ENCODE results near the gene PKD2. TPM values are rescaled to one million over a fixed set of nuclear protein-coding genes. Genes with fewer than 3 reads are reported as not detected.

PKD2 gene
- 119 TPM for total RNA-seq

GRCh38 chr4:88007304-88008121, at the start of gene PKD2:
PKD2 (plus strand) TSS chr4:88007635; CDS start chr4:88007734, 99 bp downstream.
- no peaks in the 10 kb centered on the region for H3K27me3 ChIP-seq
- H3K9me3 ChIP-seq, result no peaks in the 10 kb centered on the region
- peak within 1 kb of the TSS; percentile 94 to 98 for H3K27ac ChIP-seq
- peak within 1 kb of the TSS; percentile 90 to 96 for H3K4me3 ChIP-seq
- intact Hi-C loops (cut with DNase I), result loop anchor here (1.0 kb wide), 3 partner anchors 11 to 516 kb away; partner anchors contain the start of gene PYURF
- TF ChIP-seq CTCF (IDR thresholded peaks at IDR 0.05), result peak in 1 of 3 experiments; percentile 24
- H3K36me3 ChIP-seq, result no peaks in the 10 kb centered on the region
- peak in 1 of 2 donors; percentile 93 for DNase-seq (ENCODE audit: low spot score in 2 of 2)
- peaks cover 0 to 35% of the 10 kb centered on the region in 2 donors for H3K4me1 ChIP-seq

- Histone ChIP-seq H3K9me3 (no peaks in the 10 kb centered on the region), H3K4me1 (no peaks in the 10 kb centered on the region), H3K36me3 (no peaks in the 10 kb centered on the region), H3K27me3 (no peaks in the 10 kb centered on the region), H3K4me3 (no peak overlapping the region), H3K27ac (no peak overlapping the region)
- no peak for DNase-seq (ENCODE audit: low spot score in 2 of 2)
- TF ChIP-seq CTCF (IDR thresholded peaks at IDR 0.05), result no peak
- intact Hi-C loops (cut with DNase I), result no loop called here
These were observed 45.4 kb upstream of the PKD2 start for GRCh38 chr4:87961993-87962392.

- Histone ChIP-seq H3K4me3 (no peak overlapping the region), H3K27ac (no peak overlapping the region), H3K27me3 (no peaks in the 10 kb centered on the region), H3K36me3 (no peaks in the 10 kb centered on the region), H3K4me1 (no peaks in the 10 kb centered on the region), H3K9me3 (no peaks in the 10 kb centered on the region)
- intact Hi-C loops (cut with DNase I), result no loop called here
- no peak for DNase-seq (ENCODE audit: low spot score in 2 of 2)
- TF ChIP-seq CTCF (IDR thresholded peaks at IDR 0.05), result no peak
These were observed 44.9 kb upstream of the PKD2 start for GRCh38 chr4:87962398-87963146.

- H3K4me3 ChIP-seq, result no peak overlapping the region
- H3K4me1 ChIP-seq, result no peaks in the 10 kb centered on the region
- no peak for TF ChIP-seq CTCF (IDR thresholded peaks at IDR 0.05)
- DNase-seq (ENCODE audit: low spot score in 2 of 2), result no peak
- H3K36me3 ChIP-seq, result no peaks in the 10 kb centered on the region
- H3K27me3 ChIP-seq, result no peaks in the 10 kb centered on the region
- H3K27ac ChIP-seq, result no peak overlapping the region
- no peaks in the 10 kb centered on the region for H3K9me3 ChIP-seq
- intact Hi-C loops (cut with DNase I), result no loop called here
These were observed 41.9 kb upstream of the PKD2 start for GRCh38 chr4:87965501-87965975.

- H3K36me3 ChIP-seq, result no peaks in the 10 kb centered on the region
- no peak for TF ChIP-seq CTCF (IDR thresholded peaks at IDR 0.05)
- DNase-seq (ENCODE audit: low spot score in 2 of 2), result no peak
- intact Hi-C loops (cut with DNase I), result no loop called here
- no peak overlapping the region for H3K4me3 ChIP-seq
- no peaks in the 10 kb centered on the region for H3K27me3 ChIP-seq
- H3K27ac ChIP-seq, result no peak overlapping the region
- no peaks in the 10 kb centered on the region for H3K9me3 ChIP-seq
- no peaks in the 10 kb centered on the region for H3K4me1 ChIP-seq
These were observed 41.3 kb upstream of the PKD2 start for GRCh38 chr4:87966095-87966496.
